GM19240 (cell line): ENCODE measurements around the gene TAF13.
"Not testable (repeated sequence)": the region's sequence is repeated elsewhere in the genome, so short reads cannot be mapped to it uniquely, and the experiment has no call there.

Source experiments
- DNase-seq: peaks from one replicate; pipeline ENCODE4 v3.0.0; 2011; ENCODE audit warnings: low spot score; ENCODE audit not compliant: insufficient read length

TAF13 gene

DNA sequence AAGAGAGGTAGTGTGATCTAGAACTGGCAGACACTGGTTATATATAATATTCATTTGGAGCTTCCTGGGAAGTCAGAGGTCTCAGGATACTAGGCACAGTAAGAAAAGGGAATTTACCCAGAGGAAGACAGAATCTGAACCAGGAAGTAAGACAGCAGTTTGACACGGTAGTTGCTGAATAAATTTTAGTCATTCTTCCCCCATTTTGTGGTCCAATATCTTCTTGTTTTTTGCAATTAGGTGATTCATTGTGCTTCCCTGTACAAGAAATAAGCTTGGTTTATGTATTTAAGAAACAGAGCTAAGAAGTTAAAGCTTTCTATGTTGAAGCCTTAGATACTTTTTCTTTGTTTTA is 16.0 kb upstream of the TAF13 start:
- no peak for DNase-seq

- no peak for DNase-seq
Observed at GRCh38 chr1:109091078-109091838, 15.5 kb upstream of the TAF13 start.

GRCh38 chr1:109090196-109091077 is 14.6 kb upstream of the TAF13 start, which contains the start of gene TMEM167B:
Gene TMEM167B, plus strand, starts transcription at chr1:109090764. Its CDS starts 109 bp downstream, at chr1:109090873.
- DNase-seq, result peak; percentile 61

DNA sequence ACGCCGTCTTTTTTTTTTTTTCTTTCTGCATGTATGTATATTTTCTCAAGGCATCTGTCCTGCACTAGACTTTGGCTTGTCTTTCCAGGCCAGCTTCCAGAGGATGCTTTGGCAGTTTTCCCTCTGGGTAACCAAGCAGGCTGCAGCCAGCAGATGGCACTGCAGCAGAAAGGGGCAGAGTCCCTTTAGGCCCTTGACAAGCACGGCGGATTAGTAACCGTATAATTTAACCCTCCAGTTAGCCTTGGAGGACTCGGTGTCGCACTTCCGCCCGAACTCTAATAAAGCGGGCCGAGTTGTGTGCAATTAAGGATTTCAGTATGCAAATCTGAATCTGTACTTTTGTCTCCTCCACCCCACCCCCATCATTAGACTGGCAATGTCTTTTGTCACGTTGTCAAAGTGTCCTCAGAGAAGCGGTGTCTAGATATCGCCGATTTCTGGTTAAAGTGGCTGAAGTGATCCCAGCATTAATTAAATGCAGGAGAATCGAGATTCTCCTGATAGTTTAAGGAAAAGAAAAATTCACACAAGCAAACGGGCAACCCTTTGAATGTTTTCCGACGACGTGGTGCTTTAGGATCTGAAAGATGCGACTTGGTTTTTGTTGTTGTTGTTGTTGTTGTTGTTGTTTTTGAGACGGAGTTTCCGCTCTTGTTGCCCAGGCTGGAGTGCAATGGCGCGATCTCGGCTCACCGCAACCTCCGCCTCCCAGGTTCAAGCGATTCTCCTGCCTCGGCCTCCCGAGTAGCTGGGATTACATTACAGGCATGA is 13.6 kb upstream of the TAF13 start:
- no peak for DNase-seq

- DNase-seq, result no peak
Observed at GRCh38 chr1:109084563-109085517, 9.0 kb upstream of the TAF13 start.

GRCh38 chr1:109083923-109084322 is 8.1 kb upstream of the TAF13 start:
- DNase-seq, result no peak

DNA sequence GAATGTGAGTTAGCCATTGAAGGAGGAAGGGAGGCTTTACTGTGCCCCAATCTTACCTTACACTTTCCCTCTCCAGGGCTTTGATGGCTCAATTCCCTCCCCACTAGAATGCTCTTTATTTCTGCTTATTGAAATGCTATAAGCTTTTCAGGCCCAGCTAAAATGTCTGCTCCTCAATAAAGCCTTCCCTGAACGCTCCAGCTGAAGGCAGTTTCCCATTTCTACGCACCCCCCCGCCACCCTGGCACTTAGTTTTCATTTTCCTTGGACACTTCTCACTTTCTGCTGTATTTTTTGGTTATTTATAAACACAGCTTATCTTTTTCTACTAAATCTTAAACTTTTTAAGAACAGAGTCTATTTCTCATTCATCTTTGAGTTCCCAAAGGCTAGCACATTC is 7.7 kb upstream of the TAF13 start:
- no peak for DNase-seq

DNA sequence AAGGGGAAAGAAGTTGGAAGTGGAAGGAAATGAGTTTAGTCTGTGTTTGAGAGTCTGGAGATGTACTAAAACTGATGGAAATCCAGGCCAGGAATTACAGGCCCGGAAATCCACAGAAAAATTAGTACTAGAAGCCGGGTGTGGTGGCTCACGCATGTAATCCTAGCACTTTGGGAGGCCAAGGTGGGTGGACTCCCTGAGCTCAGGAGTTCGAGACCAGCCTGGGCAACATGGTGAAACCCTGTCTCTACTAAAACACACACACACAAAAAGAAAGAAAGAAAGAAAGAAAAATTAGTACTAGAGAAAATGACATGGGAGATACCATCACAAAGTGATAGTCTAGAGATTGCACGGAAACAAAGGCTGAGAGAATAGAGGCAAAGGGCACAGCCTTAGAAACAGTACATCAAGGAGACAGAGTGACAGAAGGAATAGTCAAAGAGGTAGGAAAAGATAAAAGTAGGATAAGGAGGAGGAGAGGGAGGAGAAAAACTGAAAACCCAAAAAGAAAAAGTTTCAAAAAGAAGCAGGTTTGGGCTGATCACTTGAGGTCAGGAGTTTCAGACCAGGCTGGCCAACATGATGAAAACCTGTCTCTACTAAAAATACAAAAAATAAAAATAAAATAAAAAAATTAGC is 4.8 kb upstream of the TAF13 start:
- no peak for DNase-seq

DNA sequence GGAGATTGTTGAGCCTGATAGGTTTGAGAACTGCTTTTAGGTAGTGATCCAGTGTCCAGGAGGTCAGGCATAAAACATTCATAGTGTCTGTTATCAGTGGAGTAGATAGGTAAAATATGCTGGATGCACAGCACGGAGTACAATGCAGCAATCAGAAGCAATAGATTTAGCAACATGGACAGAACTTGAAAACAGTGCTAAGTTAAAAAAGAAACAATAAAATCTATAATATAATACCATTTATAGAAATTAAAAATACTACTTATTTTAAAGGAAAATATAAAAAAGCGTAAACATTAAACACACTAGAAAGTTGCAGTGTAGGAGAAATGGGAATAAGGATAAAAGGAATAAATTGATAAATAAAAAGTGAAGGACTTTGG is 3.4 kb upstream of the TAF13 start:
- DNase-seq, result no peak

DNA sequence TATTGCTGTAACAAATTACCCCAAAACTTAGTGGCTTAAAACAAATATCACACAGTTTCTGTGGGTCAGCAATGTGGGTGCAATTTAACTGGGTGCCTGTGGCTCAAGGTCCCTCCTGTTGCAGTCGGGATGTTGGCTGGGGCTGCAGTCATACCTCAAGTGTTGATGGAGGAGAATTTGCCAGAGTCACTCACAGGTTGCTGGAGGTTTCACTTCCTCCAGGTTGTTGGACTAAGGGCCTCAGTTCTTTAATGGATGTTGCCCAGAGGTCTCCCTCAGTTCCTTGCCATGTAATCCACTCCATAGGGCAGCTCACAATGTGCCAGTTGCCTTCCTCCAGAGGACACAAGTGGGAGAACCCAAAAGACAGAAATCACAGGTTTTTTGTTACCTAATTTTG is 2.5 kb upstream of the TAF13 start:
- DNase-seq, result no peak

DNA sequence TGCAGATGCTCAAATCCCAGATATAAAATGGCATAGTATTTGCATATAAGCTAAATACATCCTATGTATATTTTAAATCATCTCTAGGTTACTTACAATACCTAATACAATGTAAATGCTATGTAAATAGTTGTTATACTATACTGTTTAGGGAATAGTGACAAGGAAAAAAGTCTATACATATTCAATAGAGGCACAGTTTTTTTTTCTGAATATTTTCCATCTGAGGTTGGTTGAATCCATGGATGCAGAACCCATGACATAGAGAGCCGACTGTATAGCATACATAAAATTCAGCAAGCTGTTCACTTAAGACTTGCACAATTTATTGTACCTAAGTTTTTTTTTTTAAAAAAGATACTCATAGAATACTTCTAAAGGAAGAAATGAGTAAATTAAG is 6.5 kb downstream of the TAF13 start:
- no peak for DNase-seq

GRCh38 chr1:109067883-109068282 is 7.9 kb downstream of the TAF13 start:
- no peak for DNase-seq

DNA sequence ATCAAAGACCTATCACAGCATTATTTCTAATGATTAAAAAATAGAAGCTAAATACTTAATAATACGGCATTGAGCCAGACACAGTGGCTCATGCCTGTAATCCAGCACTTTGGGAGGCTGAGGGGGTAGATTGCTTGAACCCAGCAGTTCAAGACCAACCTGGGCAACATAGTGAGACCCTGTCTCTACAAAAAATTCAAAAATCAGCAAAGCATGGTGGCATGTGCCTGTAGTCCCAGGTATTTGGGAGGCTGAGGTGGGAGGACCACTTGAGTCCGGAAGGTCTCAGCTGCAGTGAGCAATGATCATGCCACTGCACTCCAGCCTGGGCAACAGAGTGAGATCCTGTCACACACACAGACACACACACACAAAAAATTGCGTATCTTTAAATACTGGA is 10.7 kb downstream of the TAF13 start:
- no peak for DNase-seq

DNA sequence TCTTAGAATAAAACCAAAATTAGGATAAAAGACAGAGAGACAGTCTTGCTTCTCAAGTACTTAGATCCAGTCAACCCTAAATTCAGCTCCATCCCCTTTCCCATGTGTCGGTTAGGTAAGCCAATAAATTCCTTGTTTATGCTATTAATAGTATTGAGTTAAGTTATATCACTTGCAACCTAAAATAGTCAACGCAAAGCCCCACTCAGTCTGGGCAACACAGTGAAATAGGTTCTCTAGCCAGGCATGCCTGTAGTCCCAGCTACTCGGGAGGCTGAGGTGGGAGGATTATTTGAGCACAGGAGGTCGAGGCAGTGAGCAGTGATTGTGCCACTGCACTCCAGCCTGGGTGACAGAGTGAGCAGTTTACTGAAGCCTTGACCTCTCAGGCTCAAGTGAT is 14.6 kb downstream of the TAF13 start:
- no peak for DNase-seq

DNA sequence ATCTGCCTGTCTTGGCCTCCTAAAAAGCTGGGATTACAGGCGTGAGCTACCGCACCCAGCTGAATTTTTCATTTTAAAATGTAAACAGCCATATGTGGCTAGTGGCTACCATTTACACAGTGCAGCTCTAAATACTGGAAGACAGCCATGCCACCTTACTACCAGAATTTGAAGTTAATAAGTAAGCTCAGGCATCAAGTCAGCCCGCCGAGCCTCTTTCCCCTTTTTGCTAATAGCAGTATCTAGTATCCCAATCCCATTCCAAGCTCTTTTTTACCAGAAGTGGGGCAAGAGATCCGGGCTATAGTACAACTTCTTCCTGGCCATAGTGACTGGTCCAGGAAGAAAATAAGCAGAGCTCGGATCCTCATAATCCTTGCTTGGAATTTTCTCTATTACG is 15.1 kb downstream of the TAF13 start:
- DNase-seq, result no peak

DNA sequence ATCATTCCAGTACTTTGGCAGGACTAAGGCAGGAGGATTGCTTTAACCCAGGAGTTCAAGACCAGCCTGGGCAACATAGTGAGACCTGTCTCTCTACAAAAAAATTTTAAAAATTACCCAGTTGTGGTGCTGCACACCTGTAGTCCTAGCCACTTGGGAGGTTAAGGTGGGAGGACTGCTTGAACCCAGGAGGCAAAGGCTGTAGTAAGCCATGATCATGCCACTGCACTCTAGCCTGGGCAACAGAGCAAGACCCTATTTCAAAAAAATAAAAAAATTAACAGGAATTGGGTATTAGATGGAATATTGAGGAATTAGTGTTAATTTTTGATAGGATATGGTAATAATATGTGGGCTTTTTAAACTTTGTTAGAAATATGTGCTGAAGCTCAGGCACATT is 16.8 kb downstream of the TAF13 start:
- DNase-seq, result no peak

DNA sequence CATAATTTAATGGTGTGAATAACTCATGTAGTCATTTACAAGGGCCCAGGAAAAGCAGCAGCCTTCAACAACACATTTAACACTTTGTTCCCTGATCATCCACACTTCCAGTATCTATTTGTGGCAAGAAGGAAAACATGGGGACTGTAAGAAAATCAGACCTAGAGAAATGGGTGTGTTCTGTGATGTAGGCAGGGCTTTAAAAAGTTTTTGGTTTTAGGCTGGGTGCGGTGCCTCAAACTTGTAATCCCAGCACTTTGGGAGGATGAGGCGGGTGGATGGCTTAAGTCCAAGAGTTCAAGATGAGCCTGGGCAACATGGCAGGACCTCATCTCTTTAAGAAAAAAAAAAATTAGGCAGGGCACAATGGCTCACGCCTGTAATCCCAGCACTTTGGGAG is 19.7 kb downstream of the TAF13 start:
- DNase-seq, result no peak

DNA sequence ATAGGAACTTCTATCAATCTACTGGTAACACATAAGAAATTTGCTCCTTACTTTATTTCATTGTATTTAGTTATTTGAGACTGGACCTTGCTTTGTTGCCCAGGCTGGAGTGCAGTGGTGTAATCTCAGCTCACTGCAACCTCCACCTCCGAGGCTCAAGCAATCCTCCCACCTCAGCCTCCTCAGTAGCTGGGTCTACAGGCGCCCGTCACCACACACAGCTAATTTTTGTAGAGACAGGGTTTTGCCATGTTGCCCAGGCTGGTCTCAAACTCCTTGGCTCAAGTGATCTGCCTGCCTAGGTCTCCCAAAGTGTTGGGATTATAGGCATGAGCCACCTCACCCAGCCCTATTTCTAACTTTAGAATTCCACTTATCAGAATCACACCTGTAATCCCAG is 23.7 kb downstream of the TAF13 start:
- not testable (repeated sequence) for DNase-seq

DNA sequence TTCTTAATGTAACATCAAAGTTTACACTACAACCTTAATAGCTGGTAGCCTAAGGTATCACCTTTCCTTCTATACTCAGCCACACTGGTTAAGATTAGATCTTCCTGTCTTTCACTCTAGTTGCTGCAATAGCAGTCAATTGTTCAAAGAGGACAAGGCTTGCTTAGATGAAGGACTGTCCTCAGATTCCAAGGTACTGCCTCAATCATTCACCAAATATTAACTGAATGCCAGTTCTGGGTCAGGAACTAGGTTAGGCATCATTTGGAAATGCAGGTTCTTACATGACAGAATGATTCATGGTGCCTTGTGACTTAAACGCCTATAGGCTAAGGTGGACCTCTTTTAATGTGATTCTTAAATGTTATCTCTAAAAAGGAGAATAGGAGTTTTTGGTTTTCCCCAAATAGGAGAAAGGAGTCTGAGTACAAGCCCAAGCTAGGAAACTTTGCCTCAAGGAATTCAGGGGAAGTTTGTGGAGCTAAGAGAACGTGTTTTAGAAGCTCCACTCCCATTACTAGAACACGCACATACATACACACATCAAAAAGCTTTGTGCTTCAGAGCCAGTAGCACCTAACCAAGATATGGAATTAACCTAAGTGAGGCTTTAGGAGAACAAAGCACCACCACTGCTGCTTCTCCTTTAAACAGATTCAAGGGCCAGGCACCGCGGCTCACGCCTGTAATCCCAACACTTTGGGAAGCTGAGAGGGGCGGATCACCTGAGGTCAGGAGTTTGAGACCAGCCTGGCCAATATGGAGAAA is 25.4 kb downstream of the TAF13 start:
- DNase-seq, result no peak

DNA sequence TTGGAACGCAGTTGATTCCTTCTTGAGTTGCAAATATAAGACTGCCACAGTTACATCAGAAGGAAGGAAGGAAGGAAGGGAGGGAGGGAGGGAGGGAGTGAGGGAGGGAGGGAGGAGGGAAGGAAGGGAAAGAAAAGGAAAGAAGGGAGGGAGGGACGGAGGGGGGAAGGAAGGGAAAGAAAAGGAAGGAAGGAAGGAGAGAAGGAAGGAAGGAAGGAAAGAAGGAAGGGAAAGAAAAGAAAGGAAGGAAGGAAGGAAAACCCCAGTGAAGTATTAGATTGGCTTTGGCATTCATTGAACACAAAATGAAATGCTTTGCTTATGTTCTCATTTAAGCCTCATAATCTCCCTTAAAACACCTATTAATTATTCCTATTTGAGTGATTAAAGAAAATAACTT is 27.5 kb downstream of the TAF13 start:
- DNase-seq, result no peak
